ENCODE measurements around the gene PRXL2B. TPM values are rescaled to one million over a fixed set of nuclear protein-coding genes. Genes with fewer than 3 reads are reported as not detected.

Gene PRXL2B
- total RNA-seq, 1 experiment from 2014 or later, result 32.2 TPM

DNA sequence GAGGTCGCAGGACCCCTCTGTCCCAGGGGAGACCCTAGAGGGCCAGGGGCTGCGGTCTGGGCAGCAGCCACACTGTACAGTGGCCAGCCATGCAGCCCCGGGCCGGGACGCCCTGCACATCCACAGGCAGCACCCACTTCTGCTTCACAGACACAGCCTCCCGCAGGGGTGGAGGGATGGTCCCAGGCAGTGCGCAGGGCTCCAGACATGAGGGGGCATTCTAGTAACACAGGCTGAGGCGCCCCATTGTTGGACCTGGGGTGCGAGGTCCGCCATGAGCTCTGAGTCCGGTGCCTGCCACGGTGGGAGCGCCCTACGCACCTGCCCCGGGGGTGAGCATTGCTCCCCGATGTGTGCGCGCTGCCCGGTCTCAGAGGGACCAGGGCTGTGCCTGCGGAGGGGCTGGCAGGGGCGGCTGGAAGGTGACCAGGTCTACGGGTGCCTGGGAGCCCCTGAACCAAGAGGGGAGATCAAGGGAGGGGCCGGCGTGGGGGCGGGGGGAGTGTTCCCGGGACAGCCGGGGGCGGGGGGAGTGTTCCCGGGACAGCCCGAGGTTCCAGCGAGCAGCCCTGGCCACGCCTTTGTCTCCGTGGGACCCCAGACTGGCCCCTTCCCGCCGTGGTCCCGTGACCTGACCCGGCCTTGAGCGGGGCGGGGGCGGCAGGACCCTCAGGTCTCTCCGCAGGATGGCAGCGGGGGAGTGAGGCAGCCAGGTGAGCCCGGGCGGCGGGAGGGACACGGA lies 41.8 kb downstream of the PRXL2B start:
- intact Hi-C loops (cut with micrococcal nuclease), result no loop called here
- TF ChIP-seq EGR1 (IDR thresholded peaks at IDR 0.05; ENCODE audit: low read depth) (no peak), TCF7L2 (IDR thresholded peaks at IDR 0.05; ENCODE audit: borderline replicate concordance, extremely low read depth, insufficient read depth, insufficient read length) (no peak), SP1 (IDR thresholded peaks at IDR 0.05; ENCODE audit: low read depth) (no peak), ZNF274 (IDR thresholded peaks at IDR 0.05; ENCODE audit: low read depth, low read length) (no peak), RAD21 (IDR thresholded peaks at IDR 0.05; ENCODE audit: low read depth) (no peak), YY1 (IDR thresholded peaks at IDR 0.05; ENCODE audit: extremely low read depth, insufficient replicate concordance, low read depth, low read length) (no peak), POLR2A (IDR thresholded peaks at IDR 0.05; ENCODE audit: borderline replicate concordance, extremely low read depth, insufficient read depth, insufficient read length) (no peak), SIN3A (IDR thresholded peaks at IDR 0.05; ENCODE audit: low read depth) (no peak), JUND (IDR thresholded peaks at IDR 0.05) (no peak), ZFX (IDR thresholded peaks at IDR 0.05) (no peak)
- TF ChIP-seq, protein P1, sequence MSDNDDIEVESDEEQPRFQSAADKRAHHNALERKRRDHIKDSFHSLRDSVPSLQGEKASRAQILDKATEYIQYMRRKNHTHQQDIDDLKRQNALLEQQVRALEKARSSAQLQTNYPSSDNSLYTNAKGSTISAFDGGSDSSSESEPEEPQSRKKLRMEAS (IDR thresholded peaks at IDR 0.05), result no peak
- Histone ChIP-seq H3K79me2 (ENCODE audit: insufficient read depth, low read length) (no peaks in the 10 kb centered on the region), H3K9me3 (ENCODE audit: control insufficient read depth in 1 of 2, insufficient read depth in 1 of 2, low read depth in 1 of 2, low read length in 2 of 2) (peaks cover 0 to 7% of the 10 kb centered on the region in 2 experiments; a peak in 1 of 4 replicates), H3K4me1 (ENCODE audit: control insufficient read depth in 1 of 2, insufficient read depth in 2 of 2, low read length in 2 of 2) (peaks cover 0 to 6% of the 10 kb centered on the region in 2 experiments; a peak in 2 of 4 replicates), H2AFZ (ENCODE audit: low read depth, low read length, poor library complexity, severe bottlenecking) (no peak overlapping the region), H3K27me3 (ENCODE audit: insufficient read depth, low read length) (no peaks in the 10 kb centered on the region), H3K9me2 (ENCODE audit: insufficient read depth) (no peaks in the 10 kb centered on the region), H4K20me1 (ENCODE audit: insufficient read depth) (no peaks in the 10 kb centered on the region), H3K4me2 (ENCODE audit: low read length) (no peak overlapping the region), H3K4me3 (replicated peaks in 1 of 2; ENCODE audit: low read depth in 1 of 2, low read length in 2 of 2) (no peak overlapping the region), H3K9ac (ENCODE audit: low read length) (no peak overlapping the region), H3K36me3 (ENCODE audit: control insufficient read depth in 1 of 2, insufficient read depth in 2 of 2, low read length in 2 of 2) (no peaks in the 10 kb centered on the region), H3K27ac (ENCODE audit: low read depth, low read length) (no peak overlapping the region)
- ChIA-PET RAD21 (ENCODE audit: low non-redundant PET in 1 of 2, low total read pairs in 2 of 2, uncharacterized antibody in 2 of 2, unreplicated experiment in 2 of 2) (no interaction called here), POLR2A (no interaction called here), CTCF (no interaction called here)
- no TSS peak for BruUV-seq (replicated peaks)
- DNase-seq (ENCODE audit: low read depth, low spot score) (no peak), ATAC-seq (no peak)

All from HCT116 (cell line).